ENCODE data around the gene PCAT7.

The PCAT7 gene

GRCh38 chr9:94612071-94612470, 57.2 kb downstream of the PCAT7 start:
- no peak overlapping the region for H3K4me3 ChIP-seq (ENCODE audit: low read depth, low read length)
- ChIA-PET POLR2A (no interaction called here), CTCF (no interaction called here)
- TF ChIP-seq PRDM2 (tag by site-specific recombination; IDR thresholded peaks at IDR 0.05; ENCODE audit: borderline replicate concordance) (no peak), PATZ1 (tag by site-specific recombination; IDR thresholded peaks at IDR 0.05) (no peak), ZNF112 (tag by site-specific recombination; IDR thresholded peaks at IDR 0.05) (no peak), ZFP41 (tag by site-specific recombination; IDR thresholded peaks at IDR 0.05; ENCODE audit: borderline replicate concordance) (no peak), ZNF24 (tag by site-specific recombination; IDR thresholded peaks at IDR 0.05) (no peak), ZNF549 (tag by site-specific recombination; IDR thresholded peaks at IDR 0.05) (no peak), ATF2 (tag by site-specific recombination; IDR thresholded peaks at IDR 0.05; ENCODE audit: low read depth) (no peak), ZNF266 (tag by site-specific recombination; IDR thresholded peaks at IDR 0.05; ENCODE audit: low read depth) (no peak), ZFP3 (tag by site-specific recombination; IDR thresholded peaks at IDR 0.05; ENCODE audit: low read depth) (no peak), ZNF26 (tag by site-specific recombination; IDR thresholded peaks at IDR 0.05) (no peak), ZNF561 (tag by site-specific recombination; IDR thresholded peaks at IDR 0.05; ENCODE audit: borderline replicate concordance) (no peak), ZNF354C (tag by site-specific recombination; IDR thresholded peaks at IDR 0.05; ENCODE audit: borderline replicate concordance, low read depth) (no peak), EGR2 (tag by site-specific recombination; IDR thresholded peaks at IDR 0.05; ENCODE audit: low read depth) (no peak), ZNF747 (tag by site-specific recombination; IDR thresholded peaks at IDR 0.05) (no peak), ZNF394 (tag by site-specific recombination; IDR thresholded peaks at IDR 0.05; ENCODE audit: borderline replicate concordance) (no peak), PRDM6 (tag by site-specific recombination; IDR thresholded peaks at IDR 0.05) (no peak), ZNF529 (tag by site-specific recombination; IDR thresholded peaks at IDR 0.05; ENCODE audit: insufficient replicate concordance) (no peak)
- H3K9me3 ChIP-seq (ENCODE audit: control insufficient read depth, insufficient read depth, low read depth, low read length): no peaks in the 10 kb centered on the region
- H3K36me3 ChIP-seq (ENCODE audit: control insufficient read depth in 2 of 2, insufficient read depth in 1 of 2, low read length in 2 of 2): no peaks in the 10 kb centered on the region
- H3K27ac ChIP-seq (ENCODE audit: extremely low read depth, low read depth, low read length): no peak overlapping the region
- H3K4me1 ChIP-seq (ENCODE audit: control insufficient read depth, insufficient read depth, low read length): no peaks in the 10 kb centered on the region

Data from HEK293 (cell line).